SK-N-MC (cell line): ENCODE data around the gene ATXN7.

Experiments used
- DNase-seq: peaks from one replicate; pipeline ENCODE4 v3.0.0-alpha.2; 2011; ENCODE audit warnings: low read depth, low spot score
- H3K27ac ChIP-seq: fragments of 200-600 bp; sonication (generic); 2 replicates; pipeline ENCODE4 v1.5.1; 2016; ENCODE audit warnings: mixed run types
- H3K36me3 ChIP-seq: fragments of 200-600 bp; sonication (generic); 2 replicates; pipeline ENCODE4 v1.6.1; 2017; ENCODE audit warnings: antibody characterized with exemption, low read length, mixed read lengths; ENCODE audit not compliant: insufficient read depth
- H3K4me3 ChIP-seq: fragments of 200-600 bp; sonication (generic); 2 replicates; pipeline ENCODE4 v1.5.1; 2016
- H3K9ac ChIP-seq: fragments of 200-600 bp; sonication (generic); 2 replicates; pipeline ENCODE4 v1.8.0; 2017; ENCODE audit warnings: mixed run types, mixed read lengths; ENCODE audit not compliant: insufficient read length
- H3K9me3 ChIP-seq: fragments of 200-600 bp; sonication (generic); 2 replicates; pipeline ENCODE4 v1.6.1; 2017; ENCODE audit warnings: low read depth, mild to moderate bottlenecking, antibody characterized with exemption, low read length, moderate library complexity, mixed read lengths
- EZH2 ChIP-seq: fragments of 200-600 bp; sonication (generic); IDR thresholded peaks from one replicate; pipeline ENCODE4 v1.6.1; 2017; ENCODE audit warnings: antibody characterized with exemption
- FOXP2 ChIP-seq: optimal IDR thresholded peaks from 2 replicates; pipeline ENCODE3; 2011; ENCODE audit warnings: mild to moderate bottlenecking, moderate library complexity; ENCODE audit not compliant: insufficient read depth; ENCODE audit errors: extremely low read length, control extremely low read depth
- POLR2AphosphoS5 ChIP-seq: IDR thresholded peaks from 2 replicates; pipeline ENCODE4 v1.6.1; 2012; ENCODE audit warnings: mild to moderate bottlenecking, low read depth, low read length, borderline replicate concordance

ATXN7 gene

DNA sequence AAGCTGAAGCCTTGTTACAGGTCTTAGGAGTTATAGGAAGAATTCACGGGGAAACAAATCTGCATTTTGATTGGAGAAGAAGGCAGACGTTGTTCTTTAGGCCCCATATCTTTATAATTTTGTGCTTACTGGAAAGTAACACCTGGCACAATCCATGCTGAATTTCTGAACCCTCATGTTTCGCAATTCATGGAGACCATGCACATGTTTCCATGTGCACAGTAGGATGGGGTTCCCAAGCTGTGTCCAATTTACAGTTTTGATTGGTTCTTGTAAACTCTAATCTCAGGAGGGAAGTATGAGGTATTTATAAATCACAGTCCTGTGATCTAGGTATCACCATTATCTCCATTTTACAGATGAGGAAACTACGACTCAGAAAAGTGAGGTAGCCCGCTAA lies 56.3 kb downstream of the ATXN7 start:
- TF ChIP-seq EZH2, result no peak
- no peak for TF ChIP-seq POLR2AphosphoS5
- no peak for TF ChIP-seq FOXP2
- no peak overlapping the region for H3K27ac ChIP-seq
- H3K9ac ChIP-seq, result no peak overlapping the region
- H3K4me3 ChIP-seq, result no peak overlapping the region
- no peak for DNase-seq
- H3K9me3 ChIP-seq, result no peaks in the 10 kb centered on the region
- peaks cover 18% of the 10 kb centered on the region; the same call in 1 of the 2 replicates for H3K36me3 ChIP-seq

DNA sequence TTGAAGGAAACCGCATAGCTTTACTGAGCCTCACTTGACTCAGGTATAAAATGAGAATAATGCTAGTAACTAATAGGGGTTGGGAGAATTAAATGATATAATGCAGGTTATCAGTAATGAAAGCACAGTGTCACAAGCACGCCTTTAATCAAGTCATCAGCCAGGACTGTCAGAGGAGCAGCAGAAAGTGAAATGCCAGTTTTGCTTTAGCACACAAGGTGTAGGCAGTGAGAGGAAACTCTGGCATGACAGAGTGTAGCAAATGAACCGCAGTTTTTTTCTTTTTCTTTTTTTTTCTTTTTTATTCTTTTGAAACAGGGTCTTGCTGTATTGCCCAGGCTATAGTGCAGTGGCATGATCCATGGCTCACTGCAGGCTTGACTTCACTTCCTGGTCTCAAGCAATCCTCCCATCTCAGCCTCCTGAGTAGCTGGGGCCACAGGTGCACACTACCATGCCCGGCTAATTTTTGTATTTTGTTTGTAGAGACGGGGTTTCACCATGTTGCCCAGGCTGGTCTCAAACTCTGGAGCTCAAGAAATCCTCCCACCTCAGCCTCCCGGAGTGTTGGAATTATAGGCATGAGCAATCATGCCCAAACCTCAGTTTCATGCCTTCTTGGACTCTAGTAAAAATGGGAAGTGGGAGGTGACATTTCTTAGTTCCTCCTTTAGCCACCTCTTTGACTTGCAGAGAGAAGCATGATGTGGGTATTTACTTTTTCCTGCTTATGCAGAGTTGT lies 58.2 kb downstream of the ATXN7 start:
- no peak overlapping the region for H3K4me3 ChIP-seq
- no peaks in the 10 kb centered on the region for H3K9me3 ChIP-seq
- no peak overlapping the region for H3K9ac ChIP-seq
- TF ChIP-seq EZH2 (no peak), FOXP2 (no peak), POLR2AphosphoS5 (no peak)
- no peak overlapping the region for H3K27ac ChIP-seq
- H3K36me3 ChIP-seq, result peaks cover 27% of the 10 kb centered on the region; the same call in 1 of the 2 replicates
- no peak for DNase-seq

DNA sequence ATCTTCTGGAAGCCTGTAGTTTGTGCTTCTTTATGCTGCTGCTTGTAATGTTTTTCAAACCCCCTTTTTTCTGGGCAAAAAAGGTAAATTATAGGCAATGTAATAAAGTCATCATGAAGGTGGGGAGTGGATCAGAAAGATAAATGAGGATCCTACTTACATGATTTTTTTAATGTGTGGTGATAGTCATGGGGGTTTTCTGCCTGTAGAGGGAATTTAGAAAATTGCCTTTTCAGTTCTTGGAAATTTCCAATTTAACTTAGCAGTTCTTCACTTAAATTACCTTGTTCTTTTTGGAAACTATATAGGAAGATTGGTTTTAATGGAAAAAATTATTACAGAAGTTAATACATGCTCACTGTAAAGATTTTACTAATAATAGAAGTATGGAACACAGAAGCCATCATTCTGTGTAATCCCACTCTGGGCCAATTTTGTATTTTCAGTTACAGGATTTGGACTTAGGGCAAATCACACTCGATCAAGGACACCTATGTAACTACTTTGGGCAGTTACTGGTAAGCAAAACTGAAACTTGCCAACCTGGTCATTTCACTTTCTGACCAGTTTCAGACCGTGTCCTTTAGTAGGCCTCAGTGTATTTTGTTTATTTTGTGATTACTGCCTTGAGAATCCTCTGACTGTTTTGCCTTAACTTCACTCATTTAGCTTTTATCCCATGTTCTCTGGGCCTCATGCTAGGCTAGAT lies 59.0 kb downstream of the ATXN7 start:
- no peaks in the 10 kb centered on the region for H3K9me3 ChIP-seq
- H3K36me3 ChIP-seq, result peaks cover 21% of the 10 kb centered on the region; the same call in 1 of the 2 replicates
- H3K9ac ChIP-seq, result no peak overlapping the region
- TF ChIP-seq FOXP2 (no peak), POLR2AphosphoS5 (no peak), EZH2 (no peak)
- DNase-seq, result no peak
- H3K4me3 ChIP-seq, result no peak overlapping the region
- no peak overlapping the region for H3K27ac ChIP-seq

DNA sequence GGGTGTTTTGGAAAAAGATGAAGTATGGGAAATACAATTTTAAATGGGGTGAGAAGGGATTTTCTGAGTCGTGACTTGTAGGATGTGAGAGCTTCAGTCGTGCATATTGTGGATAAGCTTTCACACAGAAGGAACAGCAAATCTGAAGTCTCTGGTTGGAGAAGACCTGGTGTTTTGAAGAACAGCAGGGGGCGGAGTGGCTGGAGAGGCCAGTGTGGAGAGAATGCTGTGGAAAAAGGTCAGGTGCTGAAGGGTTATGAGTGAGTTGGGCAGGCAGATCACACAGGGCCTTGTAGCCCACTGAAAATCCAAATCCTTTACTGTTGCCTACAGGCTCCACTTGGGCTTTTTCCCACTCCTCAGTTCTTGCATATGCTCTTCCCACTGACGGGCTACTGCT lies 62.6 kb downstream of the ATXN7 start:
- Histone ChIP-seq H3K9me3 (no peaks in the 10 kb centered on the region), H3K36me3 (peaks cover 20% of the 10 kb centered on the region; the same call in 1 of the 2 replicates), H3K27ac (no peak overlapping the region), H3K4me3 (no peak overlapping the region), H3K9ac (no peak overlapping the region)
- no peak for DNase-seq
- TF ChIP-seq POLR2AphosphoS5 (no peak), EZH2 (no peak), FOXP2 (no peak)

DNA sequence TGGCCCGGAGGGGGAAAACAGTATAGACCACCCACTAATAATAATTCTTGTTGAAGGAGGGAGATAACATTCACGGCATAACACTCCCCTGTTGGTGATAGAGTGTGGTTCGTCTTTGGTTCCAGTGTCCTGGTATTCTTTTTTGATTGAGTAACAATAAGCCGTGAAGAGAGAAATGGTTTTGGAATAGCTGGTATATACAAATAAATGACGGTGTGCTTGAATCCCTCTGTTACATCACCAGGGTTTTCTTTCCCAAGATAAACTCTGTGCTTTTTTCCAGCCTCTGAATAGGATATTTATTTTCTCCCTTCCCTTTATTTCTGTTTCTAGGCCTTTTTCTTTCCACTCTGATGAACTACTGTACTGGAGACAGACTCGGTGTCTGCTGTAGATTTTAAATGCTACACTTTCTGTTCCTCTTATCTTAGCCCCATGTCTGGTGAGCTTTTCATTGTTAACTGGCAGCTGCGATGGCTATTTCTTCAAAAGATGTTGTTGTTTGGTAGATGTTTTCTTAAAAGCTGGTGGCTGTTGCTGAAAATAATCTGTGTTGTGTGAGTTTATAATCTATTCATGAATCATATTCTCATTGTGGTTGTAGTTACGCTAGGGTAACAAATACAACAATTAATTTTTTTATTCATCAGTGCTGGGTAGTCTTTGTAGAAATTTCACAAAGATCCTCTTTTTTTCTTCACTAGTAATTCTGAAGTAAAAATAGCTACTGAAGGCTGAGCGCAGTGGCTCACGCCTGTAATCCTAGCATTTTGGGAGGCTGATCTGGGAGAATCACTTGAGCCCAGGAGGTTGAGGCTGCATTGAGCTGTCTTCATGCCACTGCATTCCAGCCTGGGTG lies 64.0 kb downstream of the ATXN7 start:
- TF ChIP-seq FOXP2 (no peak), EZH2 (no peak), POLR2AphosphoS5 (no peak)
- no peak overlapping the region for H3K9ac ChIP-seq

DNA sequence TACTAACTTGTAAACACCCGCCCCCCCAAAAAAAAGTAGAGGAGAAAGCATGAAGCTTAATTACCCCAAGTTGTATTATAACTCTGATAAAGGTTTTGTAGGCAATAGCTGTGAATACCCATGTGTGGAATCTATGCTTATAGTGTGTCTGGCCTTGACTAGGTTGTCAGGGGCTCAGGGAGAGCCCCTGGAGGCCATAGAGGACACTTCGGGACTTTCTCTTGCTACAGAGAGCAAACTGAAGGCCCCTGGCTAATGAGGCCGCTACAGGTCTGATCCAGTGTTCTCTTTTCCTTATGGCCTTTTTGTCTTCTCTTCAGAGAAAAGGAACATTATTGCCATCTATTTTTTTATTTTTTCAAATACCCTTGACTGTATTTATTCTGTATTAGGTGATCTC lies 67.6 kb downstream of the ATXN7 start:
- Histone ChIP-seq H3K36me3 (no peaks in the 10 kb centered on the region; the same call in 1 of the 2 replicates), H3K4me3 (no peak overlapping the region), H3K9ac (no peak overlapping the region), H3K27ac (no peak overlapping the region), H3K9me3 (no peaks in the 10 kb centered on the region)
- TF ChIP-seq FOXP2, result no peak
- TF ChIP-seq EZH2, result no peak
- no peak for TF ChIP-seq POLR2AphosphoS5
- DNase-seq, result no peak

More for the DNA sequence above, 64.0 kb downstream of the ATXN7 start:
- Histone ChIP-seq H3K4me3 (no peak overlapping the region), H3K27ac (no peak overlapping the region), H3K9me3 (no peaks in the 10 kb centered on the region), H3K36me3 (peaks cover 17% of the 10 kb centered on the region; the same call in 1 of the 2 replicates)
- DNase-seq, result no peak

DNA sequence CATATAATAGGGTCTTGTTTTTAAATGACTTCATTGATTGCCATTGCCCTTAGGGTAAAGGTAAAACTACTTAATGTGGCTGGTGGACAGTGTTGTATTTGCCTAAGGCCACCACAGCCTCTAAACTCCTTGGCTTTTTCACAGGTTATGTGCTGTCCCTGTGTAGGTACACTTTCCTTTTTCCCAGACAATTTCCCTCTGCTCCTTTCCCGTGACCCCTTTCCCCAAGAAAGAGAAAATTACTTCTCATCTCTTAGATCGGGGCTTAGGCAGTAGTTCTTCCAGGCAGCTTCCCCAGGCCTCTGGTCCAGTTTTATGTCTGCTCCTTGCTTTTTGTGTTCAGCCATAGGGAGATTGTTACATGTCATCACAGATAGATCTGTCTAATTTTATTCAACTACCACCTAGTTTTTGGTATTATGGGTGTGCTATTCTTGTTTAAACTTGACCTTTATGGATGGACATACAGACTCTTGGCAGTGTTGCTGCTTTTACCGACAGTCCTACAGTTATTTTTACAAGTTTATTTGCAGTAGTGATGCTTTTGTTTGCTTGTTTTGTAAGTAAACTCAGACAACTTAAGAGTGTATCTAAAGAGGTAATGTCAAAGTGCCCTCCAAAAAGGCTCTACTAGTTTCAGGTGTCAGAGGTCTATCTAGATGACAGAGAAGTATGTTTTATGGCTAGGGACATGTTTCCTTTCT lies 69.0 kb downstream of the ATXN7 start:
- H3K9ac ChIP-seq, result no peak overlapping the region
- no peak overlapping the region for H3K4me3 ChIP-seq
- H3K27ac ChIP-seq, result no peak overlapping the region
- no peak for DNase-seq
- TF ChIP-seq FOXP2 (no peak), POLR2AphosphoS5 (no peak), EZH2 (no peak)
- H3K9me3 ChIP-seq, result no peaks in the 10 kb centered on the region
- H3K36me3 ChIP-seq, result no peaks in the 10 kb centered on the region

DNA sequence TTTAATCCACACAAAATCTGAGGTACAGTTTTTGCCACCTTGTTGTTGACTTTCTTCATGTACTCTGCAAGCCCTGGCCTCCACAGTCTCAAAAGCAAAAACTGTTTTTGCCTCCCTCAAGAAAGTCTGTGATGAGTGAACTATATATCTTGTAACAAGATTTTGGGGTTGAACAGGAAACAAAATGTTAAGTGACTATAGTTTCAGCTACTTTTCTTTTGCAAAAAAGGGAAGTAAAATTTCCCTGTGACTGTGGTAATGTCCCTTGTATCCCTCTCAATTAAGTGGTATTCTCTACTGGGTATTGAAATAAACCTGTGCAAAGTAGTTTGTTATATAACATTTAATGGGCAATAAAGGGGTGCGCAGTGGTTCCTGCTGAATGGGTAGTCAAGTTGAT lies 69.8 kb downstream of the ATXN7 start:
- TF ChIP-seq FOXP2 (no peak), EZH2 (no peak), POLR2AphosphoS5 (no peak)
- no peaks in the 10 kb centered on the region for H3K36me3 ChIP-seq
- no peak overlapping the region for H3K4me3 ChIP-seq
- no peak for DNase-seq
- no peak overlapping the region for H3K27ac ChIP-seq
- no peak overlapping the region for H3K9ac ChIP-seq
- H3K9me3 ChIP-seq, result no peaks in the 10 kb centered on the region
